GM04504 (cell line): ENCODE measurements around the gene DMAP1.
A peak's percentile ranks its signal among the peaks of the same experiment; 100 is the strongest.

Experiments used
- DNase-seq: peaks from one replicate; pipeline ENCODE4 v3.0.0-alpha.2; 2012; ENCODE audit warnings: low read depth

The DMAP1 gene

GRCh38 chr1:44229435-44230167, 16.3 kb downstream of the DMAP1 start:
- DNase-seq = no peak

GRCh38 chr1:44230796-44231195, 17.5 kb downstream of the DMAP1 start:
- DNase-seq = no peak

- DNase-seq = no peak
These were observed 20.3 kb downstream of the DMAP1 start for GRCh38 chr1:44233593-44233992.

- no peak for DNase-seq
These were observed 22.5 kb downstream of the DMAP1 start for GRCh38 chr1:44235808-44236207.

- no peak for DNase-seq
These were observed 23.4 kb downstream of the DMAP1 start for GRCh38 chr1:44236490-44237272.

GRCh38 chr1:44237721-44238457, 24.6 kb downstream of the DMAP1 start:
- peak; percentile 82 for DNase-seq

- DNase-seq = no peak
These were observed 25.4 kb downstream of the DMAP1 start for GRCh38 chr1:44238660-44239059.

GRCh38 chr1:44239331-44239960, 26.2 kb downstream of the DMAP1 start:
- DNase-seq = no peak

- DNase-seq = no peak
These were observed 26.7 kb downstream of the DMAP1 start for GRCh38 chr1:44239961-44240371.

- DNase-seq = no peak
These were observed 27.8 kb downstream of the DMAP1 start for GRCh38 chr1:44240802-44241671.

GRCh38 chr1:44242746-44243145, 29.5 kb downstream of the DMAP1 start:
- DNase-seq = no peak

GRCh38 chr1:44243782-44244495, 30.7 kb downstream of the DMAP1 start:
- no peak for DNase-seq

GRCh38 chr1:44244986-44245385, 31.7 kb downstream of the DMAP1 start:
- no peak for DNase-seq

- no peak for DNase-seq
These were observed 33.5 kb downstream of the DMAP1 start for GRCh38 chr1:44246806-44247205.

GRCh38 chr1:44249543-44249942, 36.3 kb downstream of the DMAP1 start:
- DNase-seq = no peak

- no peak for DNase-seq
These were observed 37.0 kb downstream of the DMAP1 start for GRCh38 chr1:44250068-44250781.

- DNase-seq = no peak
These were observed 38.2 kb downstream of the DMAP1 start for GRCh38 chr1:44251486-44251885.

GRCh38 chr1:44251989-44252671, 38.9 kb downstream of the DMAP1 start:
- DNase-seq = no peak

- no peak for DNase-seq
These were observed 41.2 kb downstream of the DMAP1 start for GRCh38 chr1:44254392-44254910.
